Measurements from ENCODE around the gene ACLY. TPM values are rescaled to one million over a fixed set of nuclear protein-coding genes. Genes with fewer than 3 reads are reported as not detected.

ACLY gene
- total and polyA plus RNA-seq, 2 experiments from 2014 or later = 119 to 439 TPM

DNA sequence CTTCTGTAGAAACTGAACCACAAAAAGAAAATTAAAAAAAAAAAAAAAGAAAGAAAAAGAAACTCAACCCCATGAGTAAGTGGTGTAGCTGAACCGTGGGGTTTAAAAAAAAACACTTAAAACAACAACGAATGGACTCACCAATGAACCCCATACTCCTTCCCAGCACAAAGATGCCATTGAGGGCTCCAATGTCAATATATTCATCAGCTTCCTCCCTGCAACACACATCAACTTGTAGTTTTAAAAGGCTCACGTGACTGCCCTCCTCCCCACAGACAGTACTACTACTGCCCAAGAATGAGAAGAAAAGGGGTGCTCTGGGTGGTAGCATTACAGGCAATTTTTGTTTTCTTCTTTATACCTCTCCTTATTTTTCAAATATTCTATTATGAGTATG is 50.2 kb downstream of the ACLY start:
- Histone ChIP-seq H3K27me3 (ENCODE audit: insufficient read depth) (no peaks in the 10 kb centered on the region), H3K4me1 (ENCODE audit: insufficient read depth) (peaks cover 7% of the 10 kb centered on the region), H3K79me2 (replicated peaks; ENCODE audit: insufficient read depth) (peaks cover 13% of the 10 kb centered on the region), H3F3A (replicated peaks; ENCODE audit: low read depth) (peaks cover 43% of the 10 kb centered on the region), H2AFZ (no peak overlapping the region), H3K36me3 (ENCODE audit: insufficient read depth) (peaks cover 64% of the 10 kb centered on the region), H3K9me2 (ENCODE audit: insufficient read depth) (no peaks in the 10 kb centered on the region), H3K27ac (ENCODE audit: low read depth) (no peak overlapping the region), H3K4me2 (no peak overlapping the region), H3K4me3 (no peak overlapping the region), H4K20me1 (replicated peaks; ENCODE audit: insufficient read depth) (peaks cover 15% of the 10 kb centered on the region)
- no peak for DNase-seq (ENCODE audit: low spot score)
- Mint-ChIP-seq H3K27ac (no peak overlapping the region), H3K4me1 (no peaks in the 10 kb centered on the region), H3K9me3 (no peaks in the 10 kb centered on the region), H3K4me3 (no peak overlapping the region; the same call in 2 of the 3 replicates), H3K27me3 (ENCODE audit: insufficient read depth, low read depth, poor library complexity) (peaks cover 7% of the 10 kb centered on the region), H3K36me3 (ENCODE audit: low read depth) (peaks cover 73% of the 10 kb centered on the region)
- TF ChIP-seq, protein P1, sequence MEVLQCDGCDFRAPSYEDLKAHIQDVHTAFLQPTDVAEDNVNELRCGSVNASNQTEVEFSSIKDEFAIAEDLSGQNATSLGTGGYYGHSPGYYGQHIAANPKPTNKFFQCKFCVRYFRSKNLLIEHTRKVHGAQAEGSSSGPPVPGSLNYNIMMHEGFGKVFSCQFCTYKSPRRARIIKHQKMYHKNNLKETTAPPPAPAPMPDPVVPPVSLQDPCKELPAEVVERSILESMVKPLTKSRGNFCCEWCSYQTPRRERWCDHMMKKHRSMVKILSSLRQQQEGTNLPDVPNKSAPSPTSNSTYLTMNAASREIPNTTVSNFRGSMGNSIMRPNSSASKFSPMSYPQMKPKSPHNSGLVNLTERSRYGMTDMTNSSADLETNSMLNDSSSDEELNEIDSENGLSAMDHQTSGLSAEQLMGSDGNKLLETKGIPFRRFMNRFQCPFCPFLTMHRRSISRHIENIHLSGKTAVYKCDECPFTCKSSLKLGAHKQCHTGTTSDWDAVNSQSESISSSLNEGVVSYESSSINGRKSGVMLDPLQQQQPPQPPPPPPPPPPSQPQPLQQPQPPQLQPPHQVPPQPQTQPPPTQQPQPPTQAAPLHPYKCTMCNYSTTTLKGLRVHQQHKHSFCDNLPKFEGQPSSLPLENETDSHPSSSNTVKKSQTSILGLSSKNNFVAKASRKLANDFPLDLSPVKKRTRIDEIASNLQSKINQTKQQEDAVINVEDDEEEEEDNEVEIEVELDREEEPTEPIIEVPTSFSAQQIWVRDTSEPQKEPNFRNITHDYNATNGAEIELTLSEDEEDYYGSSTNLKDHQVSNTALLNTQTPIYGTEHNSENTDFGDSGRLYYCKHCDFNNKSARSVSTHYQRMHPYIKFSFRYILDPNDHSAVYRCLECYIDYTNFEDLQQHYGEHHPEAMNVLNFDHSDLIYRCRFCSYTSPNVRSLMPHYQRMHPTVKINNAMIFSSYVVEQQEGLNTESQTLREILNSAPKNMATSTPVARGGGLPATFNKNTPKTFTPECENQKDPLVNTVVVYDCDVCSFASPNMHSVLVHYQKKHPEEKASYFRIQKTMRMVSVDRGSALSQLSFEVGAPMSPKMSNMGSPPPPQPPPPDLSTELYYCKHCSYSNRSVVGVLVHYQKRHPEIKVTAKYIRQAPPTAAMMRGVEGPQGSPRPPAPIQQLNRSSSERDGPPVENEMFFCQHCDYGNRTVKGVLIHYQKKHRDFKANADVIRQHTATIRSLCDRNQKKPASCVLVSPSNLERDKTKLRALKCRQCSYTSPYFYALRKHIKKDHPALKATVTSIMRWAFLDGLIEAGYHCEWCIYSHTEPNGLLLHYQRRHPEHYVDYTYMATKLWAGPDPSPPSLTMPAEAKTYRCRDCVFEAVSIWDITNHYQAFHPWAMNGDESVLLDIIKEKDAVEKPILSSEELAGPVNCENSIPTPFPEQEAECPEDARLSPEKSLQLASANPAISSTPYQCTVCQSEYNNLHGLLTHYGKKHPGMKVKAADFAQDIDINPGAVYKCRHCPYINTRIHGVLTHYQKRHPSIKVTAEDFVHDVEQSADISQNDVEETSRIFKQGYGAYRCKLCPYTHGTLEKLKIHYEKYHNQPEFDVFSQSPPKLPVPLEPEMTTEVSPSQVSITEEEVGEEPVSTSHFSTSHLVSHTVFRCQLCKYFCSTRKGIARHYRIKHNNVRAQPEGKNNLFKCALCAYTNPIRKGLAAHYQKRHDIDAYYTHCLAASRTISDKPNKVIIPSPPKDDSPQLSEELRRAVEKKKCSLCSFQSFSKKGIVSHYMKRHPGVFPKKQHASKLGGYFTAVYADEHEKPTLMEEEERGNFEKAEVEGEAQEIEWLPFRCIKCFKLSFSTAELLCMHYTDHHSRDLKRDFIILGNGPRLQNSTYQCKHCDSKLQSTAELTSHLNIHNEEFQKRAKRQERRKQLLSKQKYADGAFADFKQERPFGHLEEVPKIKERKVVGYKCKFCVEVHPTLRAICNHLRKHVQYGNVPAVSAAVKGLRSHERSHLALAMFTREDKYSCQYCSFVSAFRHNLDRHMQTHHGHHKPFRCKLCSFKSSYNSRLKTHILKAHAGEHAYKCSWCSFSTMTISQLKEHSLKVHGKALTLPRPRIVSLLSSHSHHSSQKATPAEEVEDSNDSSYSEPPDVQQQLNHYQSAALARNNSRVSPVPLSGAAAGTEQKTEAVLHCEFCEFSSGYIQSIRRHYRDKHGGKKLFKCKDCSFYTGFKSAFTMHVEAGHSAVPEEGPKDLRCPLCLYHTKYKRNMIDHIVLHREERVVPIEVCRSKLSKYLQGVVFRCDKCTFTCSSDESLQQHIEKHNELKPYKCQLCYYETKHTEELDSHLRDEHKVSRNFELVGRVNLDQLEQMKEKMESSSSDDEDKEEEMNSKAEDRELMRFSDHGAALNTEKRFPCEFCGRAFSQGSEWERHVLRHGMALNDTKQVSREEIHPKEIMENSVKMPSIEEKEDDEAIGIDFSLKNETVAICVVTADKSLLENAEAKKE (CRISPR knock-in tag; IDR thresholded peaks at IDR 0.05) = no peak
- TF ChIP-seq CREB1 (CRISPR knock-in tag; IDR thresholded peaks at IDR 0.05; ENCODE audit: low read depth) (no peak), JUNB (IDR thresholded peaks at IDR 0.05; ENCODE audit: unreplicated experiment) (no peak), POLR2AphosphoS5 (IDR thresholded peaks at IDR 0.05; ENCODE audit: low read depth) (no peak), ZNF331 (CRISPR knock-in tag; IDR thresholded peaks at IDR 0.05; ENCODE audit: low read depth) (no peak), STAT1 (IDR thresholded peaks at IDR 0.05; ENCODE audit: unreplicated experiment) (no peak), REST (IDR thresholded peaks at IDR 0.05; ENCODE audit: unreplicated experiment) (no peak)
- TF ChIP-seq, protein P2, sequence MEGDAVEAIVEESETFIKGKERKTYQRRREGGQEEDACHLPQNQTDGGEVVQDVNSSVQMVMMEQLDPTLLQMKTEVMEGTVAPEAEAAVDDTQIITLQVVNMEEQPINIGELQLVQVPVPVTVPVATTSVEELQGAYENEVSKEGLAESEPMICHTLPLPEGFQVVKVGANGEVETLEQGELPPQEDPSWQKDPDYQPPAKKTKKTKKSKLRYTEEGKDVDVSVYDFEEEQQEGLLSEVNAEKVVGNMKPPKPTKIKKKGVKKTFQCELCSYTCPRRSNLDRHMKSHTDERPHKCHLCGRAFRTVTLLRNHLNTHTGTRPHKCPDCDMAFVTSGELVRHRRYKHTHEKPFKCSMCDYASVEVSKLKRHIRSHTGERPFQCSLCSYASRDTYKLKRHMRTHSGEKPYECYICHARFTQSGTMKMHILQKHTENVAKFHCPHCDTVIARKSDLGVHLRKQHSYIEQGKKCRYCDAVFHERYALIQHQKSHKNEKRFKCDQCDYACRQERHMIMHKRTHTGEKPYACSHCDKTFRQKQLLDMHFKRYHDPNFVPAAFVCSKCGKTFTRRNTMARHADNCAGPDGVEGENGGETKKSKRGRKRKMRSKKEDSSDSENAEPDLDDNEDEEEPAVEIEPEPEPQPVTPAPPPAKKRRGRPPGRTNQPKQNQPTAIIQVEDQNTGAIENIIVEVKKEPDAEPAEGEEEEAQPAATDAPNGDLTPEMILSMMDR (conservative IDR thresholded peaks at IDR 0.05; ENCODE audit: low read depth in 2 of 2) = no peak
- no peak for ATAC-seq

Measured in GM23338 (cell line).